Stimulated activated CD8-positive, alpha-beta memory T cell treated with anti-CD3 and anti-CD28 coated beads, Interleukin-12 subunit alpha, Interleukin-12 subunit beta, amount 100 ng/mL, for 24 hours (primary cell): ENCODE results near the gene CNTNAP5.

ENCODE experiments used
- DNase-seq: peaks from one replicate; pipeline ENCODE4 v3.0.0-alpha.2; 2020; ENCODE audit errors: extremely low read depth

Gene CNTNAP5

DNA sequence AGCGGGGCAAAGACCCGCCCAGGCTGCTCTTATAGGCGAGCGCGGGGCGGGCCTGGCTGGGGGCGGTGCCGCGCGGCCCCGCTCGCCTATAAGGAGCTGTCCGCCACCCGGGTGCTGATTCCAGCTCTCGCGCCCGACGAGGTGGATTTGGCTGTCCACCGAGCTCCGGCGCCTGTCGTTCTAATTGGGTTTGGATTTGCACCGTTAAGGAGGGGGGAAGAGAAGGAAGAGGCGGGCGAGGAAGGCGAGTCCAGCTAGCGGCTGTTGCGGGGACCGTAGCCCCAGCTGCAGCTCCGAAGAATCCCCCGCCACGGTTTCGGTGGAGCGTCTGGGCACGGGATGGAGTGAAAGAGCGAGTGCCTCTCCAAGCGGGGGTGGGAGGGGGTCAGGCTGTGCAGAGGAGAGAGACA lies at the start of gene CNTNAP5:
Gene CNTNAP5 (plus strand): TSS at position 117 of the 410 bp plus-strand sequence. CDS start 364 bp downstream, outside the sequence.
- DNase-seq, result no peak

DNA sequence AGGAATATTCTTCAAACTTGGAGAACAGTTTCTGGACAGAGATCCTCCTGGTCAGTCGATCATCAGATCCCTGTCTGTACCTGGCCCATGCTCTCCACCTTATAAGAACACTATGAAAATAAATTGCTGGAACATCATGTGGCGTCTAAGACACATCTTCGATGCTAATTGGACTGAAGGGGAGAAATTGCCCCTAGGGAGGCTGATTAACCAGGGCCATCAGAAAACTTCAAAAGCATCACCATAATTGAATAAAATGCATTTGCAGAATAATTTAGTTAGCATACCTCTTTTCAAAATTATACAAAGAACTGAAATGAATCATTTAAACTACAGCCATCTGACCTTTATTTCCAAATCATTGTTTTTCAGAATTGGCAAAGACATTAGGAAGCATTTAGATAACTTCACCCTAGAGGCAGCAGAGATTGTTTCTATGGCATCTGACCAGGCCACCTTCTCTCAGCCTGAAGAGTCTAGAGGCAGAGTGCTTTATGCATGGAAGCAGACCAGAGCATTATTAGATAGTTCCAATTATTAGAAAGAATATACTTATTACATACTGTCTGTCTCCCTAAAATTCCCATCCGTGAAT lies 48.9 kb upstream of the CNTNAP5 start:
- no peak for DNase-seq

DNA sequence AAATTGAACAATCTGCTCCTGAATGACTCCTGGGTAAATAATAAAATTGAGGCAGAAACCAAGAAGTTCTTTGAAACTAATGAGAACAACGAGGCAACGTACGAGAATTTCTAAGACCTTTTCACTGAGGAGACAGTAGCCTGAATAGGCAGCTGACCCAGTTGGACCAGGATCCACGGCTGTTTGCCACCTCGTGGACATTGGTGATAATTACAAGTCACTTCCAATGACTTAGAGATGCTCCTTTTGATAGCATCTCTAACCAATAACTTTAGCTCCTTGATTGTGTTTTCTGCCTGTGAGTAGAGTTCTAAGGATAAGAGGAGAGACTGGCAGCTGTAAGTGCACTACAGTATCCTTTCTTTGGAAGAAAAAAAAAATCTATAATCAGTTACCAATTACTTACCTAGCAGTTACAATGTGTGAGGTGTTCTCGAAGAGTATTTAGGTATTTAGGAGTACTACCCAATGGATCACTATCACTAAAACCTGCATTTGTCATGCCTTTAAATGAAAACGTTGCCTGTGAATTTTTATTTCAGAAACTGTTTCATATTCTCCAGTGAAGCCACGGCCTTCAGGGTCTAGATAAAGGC lies 31.3 kb upstream of the CNTNAP5 start:
- DNase-seq, result no peak

DNA sequence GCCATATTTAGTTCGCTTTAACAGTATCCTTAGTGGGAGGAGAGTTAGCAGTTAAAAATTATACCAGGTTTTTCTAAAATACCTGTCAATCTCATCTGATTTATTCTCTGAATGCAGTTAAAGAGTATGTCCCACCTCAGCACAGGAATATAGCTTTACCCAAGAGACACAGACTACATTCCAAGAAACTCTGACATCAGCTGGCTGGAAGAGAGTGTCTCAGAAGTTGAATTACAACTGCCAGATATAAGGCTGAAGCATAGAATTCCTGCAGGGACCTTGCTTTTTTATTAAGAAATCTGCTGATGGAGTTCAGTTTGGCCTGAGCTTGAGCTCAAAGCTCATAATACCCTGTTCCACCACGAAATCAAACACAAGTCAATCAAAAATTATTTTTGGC lies 25.4 kb upstream of the CNTNAP5 start:
- DNase-seq, result no peak

DNA sequence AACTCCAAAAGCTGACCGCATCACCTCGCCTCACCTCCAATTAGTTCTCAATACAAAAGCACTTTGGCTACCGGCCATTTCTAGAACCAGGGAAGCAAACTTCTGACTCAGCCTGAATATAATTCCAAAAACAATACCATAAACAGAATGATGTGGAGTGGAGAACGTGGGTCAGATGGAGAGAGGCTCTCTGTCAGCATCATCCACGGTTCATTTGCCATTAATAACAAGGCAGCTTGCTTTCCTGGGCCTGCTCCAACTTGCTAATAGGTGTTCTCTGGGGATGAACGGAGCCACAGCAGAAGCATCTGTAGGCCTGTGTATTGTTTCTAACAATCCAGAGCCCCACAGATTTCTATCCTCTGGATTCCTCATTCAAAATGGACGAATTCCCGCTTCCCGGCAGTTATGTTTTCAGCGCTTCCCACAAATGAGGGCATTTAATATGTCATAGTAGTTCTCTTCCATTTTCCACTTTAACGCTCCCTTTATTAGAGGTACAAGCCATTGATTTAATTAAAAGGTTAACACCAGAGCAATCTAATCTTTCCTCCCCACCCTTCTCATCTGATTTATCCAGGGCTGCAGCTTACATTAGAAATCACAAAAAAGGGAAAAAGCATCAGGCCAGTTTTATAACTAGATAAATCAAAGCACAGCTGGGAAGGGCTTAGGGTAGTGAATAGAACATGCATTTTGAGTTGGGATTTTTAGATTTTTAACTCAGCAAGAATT lies 23.2 kb upstream of the CNTNAP5 start:
- no peak for DNase-seq

DNA sequence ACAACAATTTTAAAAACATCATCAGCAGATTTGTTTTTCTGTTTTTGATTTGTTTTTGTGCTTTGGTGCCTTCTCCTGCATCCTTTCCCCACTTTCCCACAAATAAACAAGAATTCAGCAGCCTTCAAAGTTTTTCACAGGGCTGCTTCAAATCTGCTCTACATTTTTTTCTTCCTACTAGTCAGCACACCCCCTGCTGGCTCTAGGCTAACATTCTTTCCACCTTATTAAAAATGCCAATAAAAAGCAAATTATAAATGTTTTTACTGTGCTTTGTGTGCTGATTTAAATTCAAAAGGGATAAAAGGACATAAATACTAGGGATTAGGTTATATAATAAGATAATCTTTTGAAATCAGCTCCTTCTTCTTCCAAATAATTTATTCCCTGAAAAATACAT lies 6.2 kb upstream of the CNTNAP5 start:
- no peak for DNase-seq

DNA sequence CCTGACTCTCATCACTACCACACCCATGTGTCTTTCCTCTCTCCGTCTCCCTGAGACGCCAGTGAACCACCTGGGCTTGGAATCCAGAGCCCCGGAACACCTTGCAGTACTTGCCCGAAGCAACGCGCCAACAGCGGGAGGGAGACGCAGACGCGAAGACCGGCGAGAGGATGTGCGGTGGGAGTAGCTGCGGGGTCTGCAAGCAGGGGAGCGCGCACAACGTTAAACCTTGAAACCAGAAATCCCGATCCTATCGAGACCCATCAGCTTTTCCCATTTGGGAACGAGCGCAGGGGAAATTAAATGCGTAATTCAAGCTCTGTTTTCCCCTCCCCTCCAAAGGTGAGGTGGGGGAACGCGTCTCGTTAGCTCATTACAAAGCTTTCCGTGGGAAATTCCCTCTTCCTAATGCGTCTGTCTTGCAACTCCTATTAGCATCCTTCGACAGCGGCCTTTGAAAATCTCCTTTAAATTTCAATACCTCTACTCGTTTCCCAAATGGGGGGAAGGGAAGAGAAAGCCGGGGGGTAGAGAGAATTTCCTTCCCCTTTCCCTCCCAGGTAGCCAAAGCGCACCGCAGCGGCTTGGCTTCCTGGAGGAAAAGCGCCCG lies 421 bp upstream of the CNTNAP5 start:
- DNase-seq, result no peak

DNA sequence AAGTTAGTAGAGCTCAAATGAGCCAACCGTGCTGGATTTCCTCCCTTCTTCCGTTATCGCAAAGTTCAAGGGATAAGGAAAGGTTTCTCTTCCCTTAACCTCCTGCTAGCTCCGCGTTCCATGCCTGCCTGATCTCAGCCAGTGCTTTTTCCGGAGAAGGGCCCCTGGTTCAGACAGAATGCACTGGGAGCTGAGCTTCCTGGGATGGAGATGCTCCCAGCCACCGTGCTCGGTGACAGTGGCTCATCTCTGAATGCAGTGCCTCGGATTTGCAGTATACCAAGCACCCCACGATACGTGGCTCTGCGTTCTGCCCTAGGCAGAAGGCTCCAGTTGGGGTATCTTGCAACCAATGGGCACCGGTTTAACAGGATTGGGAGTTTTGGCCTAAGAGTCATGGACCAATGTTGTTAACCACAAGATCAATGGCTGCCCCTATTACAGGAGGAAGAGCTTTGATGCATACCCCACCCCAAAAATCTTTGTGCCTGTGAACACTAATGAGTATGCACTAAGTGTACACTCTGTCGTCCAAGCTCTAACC lies 876 bp downstream of the CNTNAP5 start:
- no peak for DNase-seq

DNA sequence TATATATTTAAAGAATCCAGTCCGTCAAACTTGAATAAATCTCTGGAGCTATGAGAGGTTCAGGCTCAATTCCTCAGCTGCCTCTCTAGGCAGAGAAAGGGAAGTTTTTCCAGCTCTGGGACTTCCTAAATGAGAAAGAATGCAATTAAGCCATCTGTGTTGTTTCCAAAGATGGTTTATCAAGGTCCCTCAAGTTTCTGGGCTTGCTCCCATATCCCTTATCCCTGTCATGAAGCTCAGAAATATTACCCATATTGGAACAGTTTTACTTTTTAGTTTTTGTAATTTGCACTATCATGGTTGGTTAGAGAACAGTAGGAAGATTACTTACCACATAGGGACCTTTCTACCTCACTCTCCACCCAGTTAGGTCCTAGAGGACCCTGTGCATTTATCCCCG lies 1.4 kb downstream of the CNTNAP5 start:
- no peak for DNase-seq

DNA sequence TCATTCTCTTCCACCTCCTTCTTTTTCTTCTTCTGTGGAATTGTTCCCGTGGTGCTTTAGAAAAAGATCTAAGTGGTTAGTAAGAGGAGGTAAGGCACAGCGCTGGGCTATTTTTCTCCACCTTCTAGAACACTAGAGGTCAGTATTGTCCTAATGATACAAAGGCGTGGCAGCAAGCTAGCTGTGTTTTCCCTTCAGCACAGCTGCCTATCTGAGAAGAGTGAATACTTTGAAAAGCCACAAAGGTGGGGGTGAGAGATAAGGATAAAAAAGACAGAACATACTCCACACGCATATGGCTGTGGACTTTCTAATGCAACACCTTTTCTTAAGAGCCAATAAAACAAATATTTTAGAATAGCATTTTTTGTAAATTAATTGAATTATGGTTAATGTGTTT lies 2.1 kb downstream of the CNTNAP5 start:
- DNase-seq, result no peak

DNA sequence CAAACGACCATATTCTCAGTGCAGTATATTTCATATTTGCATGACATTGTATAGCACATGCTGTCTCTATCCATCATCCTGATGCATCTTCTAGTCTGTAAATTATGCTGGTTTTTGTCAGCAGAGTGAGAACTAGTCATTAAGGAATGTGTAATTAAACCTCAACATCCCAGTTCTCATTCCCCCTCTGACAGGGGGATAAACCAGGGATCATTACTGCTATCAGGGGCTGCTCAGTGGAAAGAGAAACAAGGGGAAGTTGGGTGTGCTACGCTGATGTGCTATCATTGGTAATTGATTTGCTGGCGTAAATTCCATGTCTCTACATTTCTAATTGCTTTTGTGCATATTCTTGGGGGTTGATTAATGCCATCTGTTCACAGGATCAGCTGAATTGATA lies 7.7 kb downstream of the CNTNAP5 start:
- DNase-seq, result no peak

DNA sequence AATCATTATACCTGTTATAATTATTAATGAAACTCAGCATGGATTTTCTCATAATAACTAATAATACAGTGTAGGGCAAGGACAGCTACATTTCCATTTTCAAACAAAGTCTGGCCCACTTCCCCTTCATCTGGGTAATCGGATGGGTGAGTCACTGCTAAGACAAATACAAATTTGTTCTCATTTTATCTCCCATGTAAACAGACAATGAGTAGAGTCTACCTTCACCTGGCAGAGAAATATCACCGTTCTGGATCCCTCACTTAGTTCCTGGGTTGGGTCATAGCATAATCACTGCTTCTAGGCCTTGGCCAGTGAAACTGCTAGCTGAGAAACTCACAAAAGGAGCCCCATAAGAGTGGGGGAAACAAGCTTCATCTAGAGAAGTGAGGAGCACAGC lies 9.2 kb downstream of the CNTNAP5 start:
- no peak for DNase-seq

DNA sequence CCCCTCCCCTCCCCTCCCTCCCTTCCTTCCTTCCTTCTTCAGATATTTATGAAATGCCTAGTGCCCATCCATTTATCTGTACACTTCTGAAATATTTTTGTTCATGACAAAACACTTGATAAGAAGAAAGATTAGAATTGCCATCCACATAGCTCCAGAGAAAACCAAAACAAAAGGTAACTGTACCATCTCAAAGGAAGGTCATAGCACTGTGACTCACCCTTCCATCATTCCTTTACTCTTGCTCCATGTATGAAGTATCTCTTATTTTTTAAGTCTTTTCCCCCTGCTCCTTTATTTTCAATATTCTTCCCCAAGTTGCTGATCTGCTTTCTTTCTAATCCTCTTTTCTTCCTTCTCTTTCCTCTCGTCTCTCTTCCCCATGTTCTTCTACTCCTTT lies 9.9 kb downstream of the CNTNAP5 start:
- no peak for DNase-seq

DNA sequence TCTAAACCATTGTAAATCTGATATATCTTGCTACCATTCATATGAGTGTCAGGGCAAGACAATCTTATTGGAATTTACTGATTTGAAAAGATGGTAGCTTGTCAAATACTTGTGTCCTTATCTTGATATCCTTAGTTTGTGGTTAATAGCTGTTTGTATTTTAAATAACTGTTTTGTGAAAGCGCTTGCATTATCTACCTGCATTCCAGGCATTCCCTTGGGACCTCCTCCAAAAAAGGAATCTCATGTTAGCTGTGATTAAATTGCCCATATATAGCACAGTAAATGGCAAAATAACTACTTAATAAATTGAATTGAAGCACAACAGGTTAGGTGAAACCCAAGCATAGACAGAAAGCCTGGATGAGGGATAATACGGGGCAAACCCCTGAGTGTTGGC lies 13.9 kb downstream of the CNTNAP5 start:
- no peak for DNase-seq

DNA sequence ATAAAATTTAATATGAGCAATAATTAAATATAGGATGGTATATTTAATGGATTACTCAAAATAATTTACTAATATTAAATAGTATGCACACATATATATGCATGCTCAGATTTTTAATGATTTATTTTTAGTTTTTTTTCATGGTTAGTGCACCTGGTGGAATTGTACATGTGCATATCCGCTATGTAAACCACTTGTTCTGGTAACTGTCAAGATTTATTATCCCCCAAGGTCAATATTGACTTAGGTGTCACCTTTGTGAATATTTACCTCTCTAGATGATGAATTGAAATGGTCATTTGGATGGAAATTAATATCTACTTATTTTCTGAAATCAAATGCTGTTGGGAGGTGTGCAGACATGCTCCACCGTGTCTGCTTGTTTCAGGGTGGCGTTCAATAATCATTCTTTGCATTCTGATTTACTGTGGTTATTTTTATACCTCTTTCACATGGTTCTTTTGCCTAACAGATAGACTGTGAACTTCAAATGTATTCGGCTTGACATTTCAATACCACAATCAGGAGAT lies 14.7 kb downstream of the CNTNAP5 start:
- no peak for DNase-seq

DNA sequence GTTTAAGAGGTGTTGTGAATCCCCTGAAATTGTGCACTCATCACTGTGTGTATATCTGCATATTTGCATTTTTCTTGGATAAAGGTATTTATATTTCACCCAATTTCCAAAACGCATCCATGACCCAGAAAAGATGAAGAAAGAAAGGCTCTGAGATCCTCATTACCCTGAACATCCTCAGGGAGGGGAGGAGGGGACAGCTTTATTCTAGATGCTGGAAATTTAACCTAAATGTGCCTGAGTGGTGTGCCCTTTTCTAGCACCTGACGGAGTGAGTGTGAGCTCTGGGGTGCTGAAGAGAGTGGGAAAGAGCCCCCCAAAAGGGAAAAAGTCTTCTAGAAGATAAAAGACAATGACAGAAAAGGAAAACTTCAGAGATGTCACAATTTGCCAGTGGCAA lies 20.8 kb downstream of the CNTNAP5 start:
- no peak for DNase-seq

DNA sequence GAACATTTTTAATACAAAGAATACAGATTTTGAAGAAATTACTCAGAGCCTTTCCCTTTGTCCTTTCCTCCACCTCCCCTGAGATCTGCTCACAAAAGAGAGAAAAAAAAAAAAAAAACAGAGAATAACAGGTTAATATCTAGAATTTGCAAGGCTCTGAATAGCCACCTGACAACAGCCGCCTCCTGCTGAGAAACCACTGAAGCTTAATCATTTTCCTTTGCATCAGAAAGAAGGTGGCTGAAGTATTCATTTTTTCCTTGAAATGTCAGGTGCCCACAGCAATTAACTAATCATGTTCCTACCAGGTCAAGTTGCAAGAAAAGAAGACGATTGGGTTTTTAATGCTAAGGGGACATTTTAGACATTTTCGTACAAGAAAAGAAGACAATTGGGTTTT lies 21.2 kb downstream of the CNTNAP5 start:
- no peak for DNase-seq

DNA sequence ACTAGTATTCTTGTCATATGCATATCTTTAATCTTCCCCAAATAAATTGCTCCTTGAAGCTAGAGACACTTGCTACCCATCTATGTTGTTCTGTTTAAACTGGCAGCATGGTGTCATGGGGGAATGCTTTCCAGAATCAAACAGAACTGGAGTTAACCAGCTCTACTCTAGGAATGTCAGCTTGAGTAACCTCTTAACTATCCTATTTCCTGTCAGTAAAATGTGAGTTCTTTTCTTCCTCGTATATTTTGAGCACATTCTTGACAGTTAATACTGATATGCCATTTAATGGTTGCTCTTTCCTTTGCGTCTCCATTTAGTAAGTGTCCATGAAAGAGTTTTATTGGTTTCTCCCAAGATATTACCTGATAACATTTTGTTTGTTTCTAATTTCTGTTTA lies 23.0 kb downstream of the CNTNAP5 start:
- DNase-seq, result no peak

DNA sequence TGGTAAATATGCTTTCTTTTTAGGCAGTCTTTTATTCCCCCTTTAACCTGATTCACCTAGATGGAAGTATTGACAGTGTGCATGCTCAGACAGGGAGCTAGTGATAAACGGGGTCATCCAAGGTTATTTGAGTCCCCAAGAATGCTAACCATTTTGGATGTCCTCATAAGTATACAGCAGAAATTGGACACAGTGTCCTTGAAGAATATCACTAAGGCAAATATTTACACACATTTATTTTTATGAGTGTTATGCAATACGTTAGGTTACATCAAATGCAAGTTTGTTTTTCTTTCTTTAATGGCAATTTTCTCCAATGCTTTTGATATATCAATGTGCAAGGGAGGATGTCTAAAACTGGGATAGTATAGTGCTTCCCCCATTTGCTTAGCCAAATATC lies 23.6 kb downstream of the CNTNAP5 start:
- DNase-seq, result no peak

DNA sequence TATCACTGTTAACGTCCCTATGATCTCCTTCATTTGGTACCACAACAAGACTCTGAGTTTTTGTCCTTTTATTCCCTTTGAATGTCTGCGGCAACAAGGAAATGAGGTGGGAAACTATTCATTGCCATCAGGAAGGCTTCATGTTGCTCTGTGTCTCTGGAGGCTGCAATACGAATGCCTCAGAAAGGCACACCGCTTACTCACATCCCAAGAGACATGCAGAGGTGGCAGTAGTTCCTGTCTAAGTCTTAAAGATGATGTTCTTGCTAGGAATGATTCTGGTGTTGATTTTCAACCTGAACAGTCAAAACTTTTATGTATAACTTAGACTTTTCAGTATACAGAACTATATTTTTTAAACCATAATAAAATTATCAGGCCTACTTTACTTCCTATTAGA lies 24.0 kb downstream of the CNTNAP5 start:
- no peak for DNase-seq

DNA sequence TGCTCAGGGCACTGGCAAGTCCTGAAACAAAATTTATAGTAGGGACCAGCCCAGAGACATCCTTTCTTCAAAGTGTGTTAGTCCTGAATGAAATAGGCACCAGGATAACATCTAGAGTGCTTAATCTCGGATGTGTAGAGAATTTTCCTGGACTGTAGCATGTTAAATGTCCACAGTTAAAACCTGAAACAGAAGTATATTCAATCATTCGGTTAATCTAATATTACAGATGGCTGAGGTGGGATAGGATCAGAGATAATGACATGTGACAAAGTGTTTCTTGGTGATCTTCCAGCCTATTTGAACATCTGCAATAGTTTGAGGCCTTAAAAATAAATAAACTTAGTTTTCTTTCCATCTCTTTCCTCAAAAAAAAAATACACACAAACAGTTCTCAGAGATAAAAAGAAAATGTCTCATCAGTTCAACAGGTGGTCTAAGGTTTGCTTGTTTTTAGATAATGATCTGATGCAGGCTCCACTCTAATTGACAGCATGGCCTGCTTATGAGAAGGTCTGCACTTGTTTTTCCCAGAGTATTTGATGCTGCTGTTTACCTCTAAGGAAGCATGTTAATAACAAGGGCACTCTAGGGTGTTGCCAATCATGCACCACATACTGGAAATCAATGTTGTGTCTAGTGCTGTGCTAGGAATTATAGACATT lies 25.9 kb downstream of the CNTNAP5 start:
- DNase-seq, result no peak

DNA sequence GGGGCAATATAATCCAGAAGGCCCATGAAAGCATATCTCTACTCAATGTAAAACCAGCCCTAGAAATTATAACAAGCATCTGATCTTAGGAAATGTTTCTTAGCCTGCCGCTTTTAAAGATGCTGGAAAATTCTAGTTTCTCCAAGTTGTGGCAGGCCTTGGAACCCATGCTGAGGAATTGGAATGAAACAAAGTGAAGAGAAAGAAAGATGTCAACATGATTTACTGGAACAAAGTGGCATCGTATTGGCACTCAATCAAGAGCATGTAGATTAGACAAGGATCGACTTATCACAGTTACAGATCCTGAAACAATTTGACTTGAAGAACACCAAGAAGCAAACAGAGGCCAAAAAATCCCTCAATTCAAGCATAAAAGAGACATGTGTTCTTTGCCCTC lies 28.7 kb downstream of the CNTNAP5 start:
- DNase-seq, result no peak
